Adrenal gland (tissue), 12 donors: ENCODE results near the gene PNLIPRP2. TPM values are rescaled to one million over a fixed set of nuclear protein-coding genes. Genes with fewer than 3 reads are reported as not detected.

ENCODE experiments used
- DNase-seq, 7 donors: peaks; one replicate each; pipeline ENCODE4 v3.0.0-alpha.2; 2019 to 2020
- H3K27ac ChIP-seq, 5 donors: fragments of 200-600 bp; sonication (generic) in 4 of 5; 1 replicate in 3 of 5; 2 replicates in 2 of 5; pipeline versions ENCODE4 v1.5.1 to v1.8.0; 2016 to 2020; ENCODE audit warnings: mild to moderate bottlenecking in 1 of 5
- H3K27me3 ChIP-seq: fragments of 200-600 bp; 2 replicates; pipeline ENCODE4 v1.8.0; 2021
- H3K36me3 ChIP-seq, 2 donors: fragments of 200-600 bp; replicated peaks in 1 of 2; 1 replicate in 1 of 2; 2 replicates in 1 of 2; pipeline versions ENCODE4 v1.5.1 to v1.8.0; 2018 to 2022
- H3K4me1 ChIP-seq, 2 donors: fragments of 200-600 bp; replicated peaks in 1 of 2; 1 replicate in 1 of 2; 2 replicates in 1 of 2; pipeline versions ENCODE4 v1.5.1 to v1.8.0; 2018 to 2021
- H3K4me3 ChIP-seq, 4 donors: fragments of 200-600 bp; sonication (generic) in 3 of 4; one replicate each; pipeline ENCODE4 v1.5.1; 2016 to 2018
- H3K9me3 ChIP-seq, 3 donors: fragments of 200-600 bp; sonication (generic) in 1 of 3; replicated peaks in 1 of 3; 1 replicate in 2 of 3; 2 replicates in 1 of 3; pipeline versions ENCODE4 v1.5.1 to v1.8.0; 2016 to 2021
- POLR2A ChIP-seq, 2 donors: fragments of 450-650 bp; IDR thresholded peaks; one replicate each; pipeline ENCODE4 v1.6.1; 2017; ENCODE audit warnings: antibody characterized with exemption in 2 of 2, mild to moderate bottlenecking in 2 of 2, moderate library complexity in 1 of 2
- WGBS, 4 donors: extraction: QIAGEN DNeasy Blood & Tissue Kit in 2 of 4; methylation state at CpG; one replicate each; pipeline versions ENCODE4 v1.1.5 to v1.1.7; 2013 to 2017; 5-methylcytosine and 5-hydroxymethylcytosine counted together
- intact Hi-C, 2 donors: fragments of 100-400 bp; cut with DNase I; formaldehyde crosslinking; loops; one replicate each; pipeline versions ENCODE4 v1.14.1 to v1.15.0; 2022 to 2023
- polyA plus RNA-seq, 3 donors: library from polyadenylated mRNA; stranded (reverse); fragments of 200-250 nt in 2 of 3; fragments of 350-450 nt in 1 of 3; fragmentation: Illumina TruSeq in 1 of 3; extraction: RNeasy Lipid Tissue Mini Kit (QIAGEN cat#74804) in 1 of 3; gene quantifications; one replicate each; pipeline ENCODE4 v1.2.3, GENCODE V29; 2013 to 2014
- total RNA-seq, 9 donors: library from RNA; depleted of rRNA in 4 of 9; stranded (reverse); fragments of >200 nt in 4 of 9; fragments of 120-200 nt in 1 of 9; fragmentation: NEBNext Ultra II Directional in 1 of 9; extraction: Animal tissue kit (Norgen Biotek cat#: 25700) in 1 of 9; gene quantifications; one replicate each; pipeline versions ENCODE4 v1.1.0 to v1.2.4, GENCODE V29; 2013 to 2023
- TF ChIP-seq, protein P1 (sequence below), 6 experiments: fragments of 450-650 bp in 4 of 6; fragments of 200-600 bp in 2 of 6; sonication (generic) in 1 of 6; IDR thresholded peaks; 1 replicate in 5 of 6; 2 replicates in 1 of 6; pipeline versions ENCODE4 v1.5.1 to v1.8.0; 2016 to 2021; ENCODE audit warnings: antibody characterized with exemption in 6 of 6, mild to moderate bottlenecking in 2 of 6, moderate library complexity in 1 of 6
- donor health status: healthy with polysubstance abuse.
- donor health status: Bipolar disorder and iron deficiency.
- donor health status: DM: yes; HTN: yes; CAD: no.
- donor health status: DM: no; HTN: no; CAD: no.
- donor health status: DM: no; HTN: no; CAD: no.
- donor health status: DM: yes; HTN: yes; CAD: no.

PNLIPRP2 gene
- total and polyA plus RNA-seq, 12 donors, result 0.15 to 1.1 (median 0.89) TPM; not detected in 6

DNA sequence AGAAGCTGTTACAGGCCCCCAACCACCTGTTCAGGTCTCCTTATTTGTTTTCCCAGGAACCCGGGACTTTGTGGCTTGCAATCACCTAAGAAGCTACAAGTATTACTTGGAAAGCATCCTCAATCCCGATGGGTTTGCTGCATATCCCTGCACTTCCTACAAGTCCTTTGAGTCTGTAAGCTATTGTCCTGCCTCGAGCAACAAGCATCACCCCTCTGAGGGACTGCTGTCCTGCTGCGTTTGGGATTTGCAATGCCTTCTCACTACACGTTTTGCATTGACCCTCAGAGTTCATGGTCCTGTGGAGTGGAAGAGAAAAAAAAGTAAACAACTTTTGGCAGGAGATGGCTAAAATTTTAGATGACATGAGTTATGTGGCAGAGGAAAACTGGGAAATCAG lies 20.8 kb upstream of the PNLIPRP2 start:
- no peak for DNase-seq
- H3K36me3 ChIP-seq, result no peaks in the 10 kb centered on the region
- no peaks in the 10 kb centered on the region for H3K4me1 ChIP-seq
- TF ChIP-seq POLR2A (IDR thresholded peaks at IDR 0.05), result no peak
- TF ChIP-seq, protein P1, sequence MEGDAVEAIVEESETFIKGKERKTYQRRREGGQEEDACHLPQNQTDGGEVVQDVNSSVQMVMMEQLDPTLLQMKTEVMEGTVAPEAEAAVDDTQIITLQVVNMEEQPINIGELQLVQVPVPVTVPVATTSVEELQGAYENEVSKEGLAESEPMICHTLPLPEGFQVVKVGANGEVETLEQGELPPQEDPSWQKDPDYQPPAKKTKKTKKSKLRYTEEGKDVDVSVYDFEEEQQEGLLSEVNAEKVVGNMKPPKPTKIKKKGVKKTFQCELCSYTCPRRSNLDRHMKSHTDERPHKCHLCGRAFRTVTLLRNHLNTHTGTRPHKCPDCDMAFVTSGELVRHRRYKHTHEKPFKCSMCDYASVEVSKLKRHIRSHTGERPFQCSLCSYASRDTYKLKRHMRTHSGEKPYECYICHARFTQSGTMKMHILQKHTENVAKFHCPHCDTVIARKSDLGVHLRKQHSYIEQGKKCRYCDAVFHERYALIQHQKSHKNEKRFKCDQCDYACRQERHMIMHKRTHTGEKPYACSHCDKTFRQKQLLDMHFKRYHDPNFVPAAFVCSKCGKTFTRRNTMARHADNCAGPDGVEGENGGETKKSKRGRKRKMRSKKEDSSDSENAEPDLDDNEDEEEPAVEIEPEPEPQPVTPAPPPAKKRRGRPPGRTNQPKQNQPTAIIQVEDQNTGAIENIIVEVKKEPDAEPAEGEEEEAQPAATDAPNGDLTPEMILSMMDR (IDR thresholded peaks at IDR 0.05), result no peak
- intact Hi-C loops, result no loop called here
- H3K27ac ChIP-seq, result no peak overlapping the region
- no peak overlapping the region for H3K4me3 ChIP-seq
- no peaks in the 10 kb centered on the region for H3K27me3 ChIP-seq
- 46 to 55% (median 54%) methylated on average over 5 of the region's 5 CpGs for WGBS, 4 donors
- no peaks in the 10 kb centered on the region for H3K9me3 ChIP-seq

GRCh38 chr10:116602648-116603400 lies 17.9 kb upstream of the PNLIPRP2 start:
- DNase-seq, result no peak
- H3K36me3 ChIP-seq, result no peaks in the 10 kb centered on the region
- no peaks in the 10 kb centered on the region for H3K9me3 ChIP-seq
- 79 to 84% (median 81%) methylated on average over 8 to 10 of the region's 10 CpGs for WGBS, 4 donors
- intact Hi-C loops, result no loop called here
- no peak overlapping the region for H3K27ac ChIP-seq
- no peak overlapping the region for H3K4me3 ChIP-seq
- H3K27me3 ChIP-seq, result no peaks in the 10 kb centered on the region
- TF ChIP-seq, protein P1 (IDR thresholded peaks at IDR 0.05), result no peak
- no peak for TF ChIP-seq POLR2A (IDR thresholded peaks at IDR 0.05)
- no peaks in the 10 kb centered on the region for H3K4me1 ChIP-seq

DNA sequence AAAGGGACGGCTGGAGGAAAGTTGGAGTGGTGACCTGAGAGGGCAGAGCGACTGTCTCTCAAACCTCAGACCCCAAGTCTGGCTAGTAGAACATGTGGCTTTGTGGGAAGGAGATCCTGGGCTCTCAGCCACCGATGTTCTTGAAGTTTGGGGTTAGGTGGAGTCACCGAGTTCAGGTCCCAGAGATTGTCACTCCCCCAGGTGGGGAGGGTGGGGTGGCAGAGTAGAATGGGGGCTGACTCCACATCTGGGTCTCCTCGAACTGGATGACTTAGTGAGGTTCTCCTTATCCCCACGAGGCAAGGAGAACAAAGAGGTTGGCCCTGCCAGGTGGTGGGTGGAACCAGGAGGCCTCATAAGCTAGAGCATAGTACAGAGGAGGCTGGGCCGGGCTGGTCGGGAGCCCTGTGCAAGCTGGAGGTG lies 14.7 kb upstream of the PNLIPRP2 start:
- H3K27ac ChIP-seq, result no peak overlapping the region
- no peaks in the 10 kb centered on the region for H3K4me1 ChIP-seq
- TF ChIP-seq POLR2A (IDR thresholded peaks at IDR 0.05), result no peak
- TF ChIP-seq, protein P1 (IDR thresholded peaks at IDR 0.05), result no peak
- H3K4me3 ChIP-seq, result no peak overlapping the region
- H3K27me3 ChIP-seq, result no peaks in the 10 kb centered on the region
- intact Hi-C loops, result no loop called here
- no peaks in the 10 kb centered on the region for H3K36me3 ChIP-seq
- WGBS, 4 donors, result 72 to 81% (median 73%) methylated on average over 8 of the region's 8 CpGs
- no peak for DNase-seq
- H3K9me3 ChIP-seq, result no peaks in the 10 kb centered on the region

DNA sequence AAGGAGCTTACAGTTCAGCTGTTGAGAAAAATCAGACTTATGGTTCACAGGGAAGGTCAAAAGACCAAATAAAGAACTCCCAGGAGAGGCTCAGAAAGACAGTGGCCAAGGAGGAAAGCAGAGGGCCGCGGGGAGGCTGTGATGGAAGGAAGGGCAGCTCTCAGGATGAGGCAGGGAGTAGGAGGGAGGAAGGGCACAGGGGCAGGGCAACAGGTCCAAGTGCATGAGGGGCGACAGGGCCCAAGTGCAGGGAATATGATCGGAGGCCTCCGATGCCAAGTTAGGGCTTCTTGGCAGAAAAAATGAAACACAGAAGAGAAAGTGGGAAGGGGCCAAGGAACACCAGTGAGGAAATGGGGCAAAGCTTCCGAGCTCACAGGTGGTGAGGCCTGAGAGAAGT lies 13.4 kb upstream of the PNLIPRP2 start:
- TF ChIP-seq, protein P1 (IDR thresholded peaks at IDR 0.05), result no peak
- TF ChIP-seq POLR2A (IDR thresholded peaks at IDR 0.05), result no peak
- no peak for DNase-seq
- H3K27ac ChIP-seq, result no peak overlapping the region
- WGBS, 4 donors, result 81 to 84% (median 83%) methylated on average over 6 of the region's 6 CpGs
- intact Hi-C loops, result no loop called here
- H3K4me3 ChIP-seq, result no peak overlapping the region
- no peaks in the 10 kb centered on the region for H3K4me1 ChIP-seq
- H3K27me3 ChIP-seq, result no peaks in the 10 kb centered on the region
- no peaks in the 10 kb centered on the region for H3K36me3 ChIP-seq
- no peaks in the 10 kb centered on the region for H3K9me3 ChIP-seq
